NCI-H510A treated with DMSO at 0.1 percent for 48 hours (cell line): ENCODE measurements around the gene OSBPL10.

Source experiments
- DNase-seq: peaks from one replicate; lab custom pipeline; 2025; lab: John Stamatoyannopoulos, UW

Gene OSBPL10

DNA sequence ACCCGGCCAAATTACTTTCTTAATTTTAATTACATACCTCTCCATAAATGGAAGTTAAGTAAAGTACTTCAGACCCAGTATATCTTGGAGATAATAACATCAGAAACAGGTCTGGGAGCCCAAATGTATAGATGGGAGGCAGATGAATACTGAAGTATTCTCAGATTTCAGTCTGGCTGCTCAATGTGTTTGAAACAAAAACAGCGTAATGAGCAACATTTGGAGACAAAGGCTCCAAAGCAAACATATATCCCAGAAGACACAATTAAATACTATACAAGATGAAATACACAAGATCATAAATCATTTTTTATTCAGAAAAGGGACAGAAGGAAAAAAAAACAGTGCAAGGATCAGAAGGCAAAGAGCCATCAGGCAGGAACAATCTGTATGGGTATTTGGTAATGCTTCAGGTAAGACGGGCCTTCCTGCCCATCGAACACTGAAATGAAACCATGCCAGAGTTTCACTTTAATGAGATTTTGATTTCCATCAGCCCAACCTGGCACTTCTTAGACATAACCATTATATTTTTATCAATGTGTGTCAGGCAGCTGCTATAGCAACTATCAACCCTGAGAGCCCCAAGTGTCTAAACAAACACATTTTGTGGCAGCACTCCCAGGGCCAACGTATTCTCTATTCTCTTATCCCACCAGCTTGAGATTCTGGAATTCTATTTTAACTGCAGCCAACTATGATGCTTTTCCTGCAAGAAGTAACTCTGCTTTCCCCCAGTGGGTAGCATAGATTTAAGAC, 237.6 kb downstream of the OSBPL10 start:
- DNase-seq = no peak

DNA sequence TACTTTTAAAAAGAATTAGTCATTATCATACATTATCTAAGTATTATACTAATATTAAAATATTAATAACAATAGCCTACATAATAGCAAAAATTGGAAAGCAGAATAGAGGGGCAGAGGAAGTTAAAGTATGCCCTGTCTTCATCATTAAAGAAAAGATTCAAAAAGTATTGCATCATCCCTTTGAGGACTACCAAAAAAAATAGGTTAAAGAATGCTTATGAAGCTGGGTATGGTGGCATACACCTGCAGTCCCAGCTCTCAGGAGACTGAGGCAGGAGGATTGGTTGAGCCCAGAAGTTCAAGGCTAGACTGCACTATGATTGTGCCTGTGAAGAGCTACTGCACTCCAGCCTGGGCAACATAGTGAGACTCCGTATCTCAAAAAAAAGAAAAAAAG, 240.7 kb downstream of the OSBPL10 start:
- DNase-seq = no peak

DNA sequence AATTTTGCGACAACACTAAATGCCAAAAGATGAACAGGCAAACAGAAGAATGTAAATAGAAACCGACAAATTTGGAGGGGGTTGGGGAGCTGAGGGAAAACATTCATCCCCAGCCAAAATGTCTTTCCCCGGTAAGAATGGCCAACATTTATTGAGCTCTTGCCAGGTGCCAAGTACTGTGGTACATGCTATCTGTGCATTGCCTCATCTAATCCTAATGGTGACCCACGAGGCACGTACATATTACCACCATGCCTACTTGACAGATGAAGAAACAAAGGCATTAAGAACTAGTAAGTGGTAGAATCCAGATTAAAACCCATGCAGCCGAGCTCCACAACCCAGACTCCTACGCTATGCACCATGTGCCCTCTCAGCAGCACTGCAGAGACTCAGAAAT, 242.7 kb downstream of the OSBPL10 start:
- DNase-seq = no peak

DNA sequence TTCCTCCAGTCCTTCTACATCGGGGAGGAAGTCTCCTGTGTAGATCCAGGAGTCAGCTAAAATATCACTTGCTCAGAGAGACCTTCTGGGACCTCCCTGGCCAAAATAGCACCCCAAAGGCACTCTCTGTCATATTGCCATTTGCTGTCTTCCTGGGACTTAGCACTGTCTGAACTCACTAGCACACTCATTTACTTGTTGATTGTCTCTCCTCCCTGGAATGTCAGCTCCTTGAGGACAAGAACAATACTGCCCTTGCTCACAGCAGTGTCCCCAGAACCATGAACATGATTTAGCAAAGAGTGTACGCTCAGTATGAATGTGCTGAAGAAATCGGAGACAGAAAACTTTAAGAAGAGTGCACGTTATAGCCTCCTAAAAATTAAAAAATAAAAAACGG, 245.4 kb downstream of the OSBPL10 start:
- no peak for DNase-seq

DNA sequence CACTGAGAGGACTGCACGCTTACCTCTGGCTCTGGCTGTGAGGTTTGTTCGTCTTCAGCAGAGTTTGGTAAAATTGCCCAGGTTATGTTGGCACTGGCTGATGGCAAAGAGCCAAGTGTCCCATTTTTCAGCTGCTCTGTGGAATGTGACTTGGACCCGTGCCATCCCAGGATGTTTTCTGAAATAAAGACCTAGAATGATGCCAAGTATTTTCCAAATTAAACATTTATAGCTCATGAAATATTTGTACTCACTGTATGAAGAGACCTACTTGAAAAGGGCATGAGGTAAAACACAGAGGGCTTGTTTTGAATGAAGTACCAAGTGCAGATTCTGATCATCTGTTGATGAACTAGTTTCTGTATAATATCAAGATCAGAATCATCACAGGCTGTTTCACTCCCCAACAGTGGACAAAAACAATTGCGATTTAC, 247.8 kb downstream of the OSBPL10 start:
- DNase-seq = peak; percentile 0

DNA sequence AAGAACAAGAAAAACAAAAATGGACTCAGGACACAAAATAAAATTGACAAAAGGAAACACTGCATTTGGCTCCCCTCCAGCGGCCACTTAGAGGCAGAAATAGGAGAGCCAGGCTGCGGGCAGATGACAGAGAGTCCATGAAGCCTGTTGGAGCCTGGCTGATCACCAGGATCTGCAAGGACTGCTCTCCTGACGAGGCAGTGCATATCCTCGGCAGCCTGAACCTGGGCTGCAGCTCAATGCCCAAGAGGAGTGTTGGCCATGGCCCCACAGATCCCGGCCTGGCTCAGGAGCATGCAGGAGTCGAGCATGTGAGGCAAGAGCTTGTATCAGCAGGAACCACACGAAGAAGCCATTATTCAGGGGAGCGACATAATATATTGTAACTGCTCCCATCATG, 248.5 kb downstream of the OSBPL10 start:
- peak; percentile 1 for DNase-seq

DNA sequence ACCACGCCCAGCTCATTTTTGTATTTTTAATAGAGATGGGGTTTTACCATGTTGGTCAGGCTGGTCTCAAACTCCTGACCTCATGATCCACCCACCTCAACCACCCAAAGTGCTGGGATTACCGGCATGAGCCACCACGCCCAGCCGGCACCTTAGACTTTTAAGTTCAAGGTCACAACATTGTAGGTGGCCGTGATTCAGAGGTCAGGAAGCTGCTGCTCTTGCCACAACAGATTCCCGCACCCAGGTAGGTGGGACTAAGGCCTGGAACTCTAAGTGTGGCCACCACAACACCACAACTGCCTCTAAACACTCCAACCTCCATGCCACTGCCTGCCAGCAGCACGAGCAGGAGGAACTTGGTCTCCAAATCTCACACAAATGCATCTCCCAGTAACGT, 251.5 kb downstream of the OSBPL10 start:
- DNase-seq = no peak

DNA sequence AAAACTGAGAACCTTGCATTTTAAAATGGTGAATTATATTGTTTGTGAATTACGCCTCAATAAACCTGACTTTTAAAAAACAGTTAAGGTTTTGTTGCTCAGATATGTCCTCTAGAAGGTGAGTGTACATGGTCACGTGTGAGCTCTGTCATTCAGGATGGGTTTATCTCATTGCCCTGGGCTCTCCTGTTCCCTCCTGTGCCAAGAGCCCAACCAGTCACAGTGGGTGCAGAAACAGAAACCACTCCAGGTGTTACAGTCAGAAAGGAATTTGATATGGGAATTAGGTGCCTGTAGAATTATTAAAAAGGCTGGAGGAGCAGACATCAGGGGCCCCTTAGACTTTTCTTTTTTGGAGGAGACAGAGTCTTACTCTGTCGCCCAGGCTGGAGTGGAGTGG, 252.0 kb downstream of the OSBPL10 start:
- DNase-seq = no peak

DNA sequence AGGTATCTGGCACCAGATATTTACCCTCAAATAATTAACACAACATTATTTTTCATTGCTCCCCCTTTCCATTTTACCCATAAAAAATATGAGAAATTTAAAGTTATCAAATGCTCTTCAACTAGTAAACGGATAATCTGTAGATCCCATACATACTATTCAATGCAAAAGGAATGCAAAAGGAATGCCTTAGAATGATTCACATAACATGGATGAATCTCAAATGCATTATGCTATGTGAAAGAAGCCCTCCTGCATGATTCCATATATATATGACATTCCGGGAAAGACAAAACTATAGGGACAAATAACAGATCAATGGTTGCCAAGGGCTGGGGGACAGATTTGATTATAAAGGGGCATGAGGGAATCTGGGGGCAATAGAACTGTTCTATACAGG, 252.7 kb downstream of the OSBPL10 start:
- DNase-seq = no peak

DNA sequence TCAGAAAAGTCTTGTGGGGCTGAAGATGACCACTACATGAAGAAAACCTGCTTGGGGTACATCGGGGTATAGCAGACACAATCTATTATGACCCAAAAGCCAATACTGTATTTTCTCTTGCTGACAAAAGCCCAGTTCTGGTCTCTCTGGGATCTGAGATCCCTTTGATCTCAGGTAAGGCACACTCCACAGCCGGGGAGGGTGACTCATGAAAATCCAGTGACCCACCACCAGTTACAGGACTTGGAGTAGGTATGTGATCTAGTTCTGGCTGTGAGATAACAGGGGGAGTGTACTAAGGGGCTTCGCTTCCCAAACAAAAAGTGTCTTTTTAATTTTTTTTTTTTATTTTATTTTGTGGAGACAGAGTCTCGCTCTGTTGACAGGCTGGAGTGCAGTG, 255.1 kb downstream of the OSBPL10 start:
- no peak for DNase-seq

DNA sequence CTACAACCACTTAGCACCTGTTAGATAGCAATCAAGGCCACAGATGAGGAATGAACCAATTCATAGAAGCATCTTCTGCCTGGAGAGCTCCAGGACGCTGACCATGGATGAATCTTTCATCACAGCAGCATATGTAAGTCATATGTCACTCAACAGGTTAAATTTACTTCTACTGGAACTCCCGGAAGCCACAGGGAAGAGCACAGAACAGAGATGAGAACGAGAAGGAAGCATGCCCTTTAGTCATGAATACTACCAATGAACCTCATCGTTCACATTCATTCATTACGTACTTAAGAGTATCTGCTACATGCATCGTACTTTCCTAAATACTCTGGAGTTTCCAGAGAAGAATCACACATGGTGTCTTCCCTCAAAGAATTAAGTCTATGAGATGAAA, 255.5 kb downstream of the OSBPL10 start:
- DNase-seq = no peak

DNA sequence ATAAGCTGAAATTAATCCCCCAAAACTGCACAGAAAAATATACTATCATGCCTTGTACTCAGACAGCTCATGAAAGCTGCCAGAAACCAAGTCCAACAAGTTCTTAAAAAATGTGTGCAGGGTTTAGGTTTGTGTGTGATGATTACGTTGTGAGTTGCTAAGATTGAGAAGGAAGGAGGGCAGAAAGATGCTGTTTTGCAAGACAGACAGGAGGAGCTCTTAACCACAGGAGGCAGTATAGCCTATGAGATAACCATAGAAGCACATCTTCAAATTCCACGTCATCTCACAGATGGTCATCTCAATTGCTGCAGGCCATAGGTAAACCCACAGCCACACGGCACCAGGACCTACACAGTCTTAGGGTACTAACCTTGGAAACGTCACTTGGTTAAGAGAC, 256.4 kb downstream of the OSBPL10 start:
- DNase-seq = no peak

DNA sequence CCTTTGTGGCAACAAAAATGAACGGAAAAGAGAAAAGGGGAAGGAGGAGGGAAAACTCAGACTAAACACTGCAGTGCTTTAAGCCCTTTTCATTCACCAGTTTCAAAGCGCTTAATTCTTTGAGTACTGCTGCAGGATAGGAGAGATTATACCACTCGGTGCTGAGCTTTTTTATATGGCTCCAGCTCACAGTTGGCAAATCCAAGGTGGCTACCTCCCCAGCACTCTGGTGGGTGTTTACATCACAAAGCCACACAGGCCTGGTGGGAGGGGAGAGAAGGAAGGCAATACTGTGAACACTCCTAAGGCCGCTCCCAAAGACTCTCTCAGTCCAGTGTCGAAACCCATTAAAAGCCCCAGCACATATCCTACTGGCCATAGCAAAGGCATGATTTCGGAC, 256.9 kb downstream of the OSBPL10 start:
- DNase-seq = no peak

DNA sequence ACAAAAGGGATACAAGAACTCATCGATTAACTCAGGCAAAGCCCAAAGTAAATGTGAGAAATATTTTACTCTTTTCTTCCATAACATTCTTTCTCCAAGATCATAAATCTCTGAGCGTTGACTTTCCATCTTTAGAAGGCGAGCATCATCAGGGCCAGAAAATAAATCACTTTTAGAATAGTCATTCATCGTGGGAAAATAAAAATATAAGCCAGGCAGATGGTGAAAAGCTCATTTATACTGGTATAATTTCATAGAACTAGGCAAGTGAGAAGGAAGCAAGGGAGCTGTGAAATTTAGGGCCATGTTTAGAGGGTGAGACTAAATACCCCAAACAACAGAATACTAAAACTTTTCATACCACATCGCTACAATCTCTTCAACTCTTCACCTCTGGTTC, 257.4 kb downstream of the OSBPL10 start:
- DNase-seq = no peak

DNA sequence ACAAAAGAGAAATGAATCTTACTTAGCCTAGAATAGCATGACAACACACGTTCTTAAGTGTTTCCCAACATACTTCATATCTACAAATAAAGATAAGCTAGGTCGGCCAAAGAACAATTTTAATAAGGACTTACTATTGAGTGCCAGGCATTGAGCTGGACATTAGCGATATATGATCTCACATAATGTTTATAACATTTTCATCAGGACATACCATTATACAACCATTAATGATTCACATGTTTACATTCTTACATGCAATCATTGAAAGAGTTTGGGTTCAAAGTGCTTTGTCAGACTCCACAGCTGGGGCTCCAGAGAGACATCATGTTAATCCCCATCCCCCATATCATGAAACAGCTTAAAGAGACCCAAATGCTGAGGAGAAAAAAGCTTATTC, 259.4 kb downstream of the OSBPL10 start:
- no peak for DNase-seq

DNA sequence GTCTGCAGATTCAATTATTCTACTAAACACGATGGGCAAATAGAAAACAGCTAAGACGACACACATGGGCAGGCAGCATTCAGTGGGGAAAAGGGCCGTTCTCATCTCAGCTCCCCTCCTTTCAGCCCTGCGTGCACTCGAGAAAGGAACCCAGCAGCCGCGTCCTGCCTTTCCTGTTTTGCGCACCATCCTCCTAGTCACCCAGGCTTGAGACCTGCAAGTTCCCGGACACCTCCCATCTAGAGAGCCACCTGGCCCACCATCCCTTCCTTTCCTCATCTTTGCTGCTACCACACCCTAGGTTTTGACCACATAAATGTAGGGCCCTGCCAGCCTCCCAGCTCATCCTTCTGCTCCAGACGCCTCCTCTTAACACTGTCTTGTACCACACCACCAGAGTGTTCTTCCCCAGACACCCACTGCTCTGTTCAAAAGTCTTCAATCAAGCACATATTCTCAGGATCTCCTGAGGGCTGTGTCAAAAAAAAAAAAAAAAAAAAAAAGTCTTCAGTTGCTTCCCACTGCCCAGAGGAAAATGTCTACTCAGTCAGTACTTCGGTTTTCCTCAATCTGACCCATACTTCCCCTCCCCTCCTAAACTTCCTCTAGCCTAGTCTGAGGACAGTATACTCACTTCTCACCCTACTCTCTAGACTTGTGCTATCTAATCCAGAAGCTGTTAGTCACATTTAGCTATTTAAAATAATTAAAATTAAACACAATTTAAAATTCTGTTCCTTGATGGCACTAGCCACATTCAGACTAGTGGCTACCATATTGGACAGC, 266.4 kb downstream of the OSBPL10 start:
- no peak for DNase-seq

DNA sequence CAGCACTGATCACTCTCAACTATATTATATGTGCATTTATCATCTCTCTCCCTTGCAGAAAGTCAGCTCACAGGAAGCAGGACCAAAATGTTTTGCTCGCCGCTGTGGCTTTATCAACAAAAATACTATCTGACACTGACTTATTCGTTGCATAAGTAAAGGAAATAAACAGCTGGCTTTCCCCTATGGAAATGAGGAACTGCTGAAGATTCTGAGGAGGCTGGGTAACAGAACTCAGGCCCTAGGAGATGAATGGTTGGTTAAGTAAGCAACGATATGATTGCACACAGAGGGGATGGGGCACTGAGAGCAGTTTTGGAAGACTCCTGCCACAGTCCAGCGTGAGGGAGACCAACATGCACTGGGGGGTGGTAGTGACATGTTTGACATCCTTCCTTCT, 267.2 kb downstream of the OSBPL10 start:
- no peak for DNase-seq

DNA sequence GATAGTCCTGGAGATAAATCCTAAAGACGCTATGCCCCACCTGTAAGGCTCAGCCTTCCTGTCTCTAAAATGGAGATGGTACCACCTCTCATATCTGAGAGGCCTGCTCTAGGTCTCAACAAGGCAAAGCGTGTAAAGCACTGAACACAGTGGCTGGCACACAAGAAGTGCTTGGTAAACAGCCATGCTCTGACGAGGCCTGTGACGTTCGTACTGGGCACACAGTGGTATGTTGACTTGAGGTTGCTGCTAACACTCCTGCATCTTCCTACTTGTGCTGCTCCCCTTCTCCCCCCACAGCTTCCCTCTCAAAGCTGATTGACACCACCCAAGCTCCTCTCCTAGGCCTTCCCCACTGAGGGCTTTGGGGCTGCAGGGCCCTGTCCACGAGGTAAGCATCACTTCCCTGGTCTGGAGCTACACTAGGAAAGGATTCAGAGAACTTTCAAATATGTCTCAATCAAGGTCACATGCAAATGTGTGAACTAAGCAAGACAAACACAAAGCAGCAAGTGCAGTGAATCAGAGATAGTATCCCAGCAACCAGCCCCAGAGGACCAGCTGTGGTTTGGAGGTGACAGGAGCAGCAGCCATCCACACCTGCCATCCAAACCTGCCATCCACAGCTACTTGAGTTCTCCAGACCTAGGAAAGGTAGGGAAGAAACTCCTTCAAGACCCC, 270.8 kb downstream of the OSBPL10 start:
- DNase-seq = peak; percentile 61

DNA sequence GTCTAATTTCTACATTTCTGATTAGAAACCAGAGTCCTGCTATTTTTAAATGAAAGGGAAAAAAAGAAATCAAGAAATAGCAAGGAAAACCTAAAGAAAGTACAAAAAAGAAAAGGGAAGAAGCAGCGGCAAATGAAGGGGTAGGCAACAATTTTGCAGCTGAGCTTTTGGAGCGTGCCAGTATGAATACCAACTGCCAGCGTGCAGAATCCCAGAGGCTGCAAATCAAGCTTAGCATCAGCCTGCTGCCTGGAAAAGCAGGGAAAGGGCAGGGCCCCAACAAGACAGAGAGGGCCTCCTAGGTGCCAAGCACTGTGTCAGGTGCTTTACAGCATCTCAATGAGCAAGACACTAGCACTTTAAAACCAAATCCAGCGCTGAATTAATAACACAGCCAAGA, 271.5 kb downstream of the OSBPL10 start:
- no peak for DNase-seq

DNA sequence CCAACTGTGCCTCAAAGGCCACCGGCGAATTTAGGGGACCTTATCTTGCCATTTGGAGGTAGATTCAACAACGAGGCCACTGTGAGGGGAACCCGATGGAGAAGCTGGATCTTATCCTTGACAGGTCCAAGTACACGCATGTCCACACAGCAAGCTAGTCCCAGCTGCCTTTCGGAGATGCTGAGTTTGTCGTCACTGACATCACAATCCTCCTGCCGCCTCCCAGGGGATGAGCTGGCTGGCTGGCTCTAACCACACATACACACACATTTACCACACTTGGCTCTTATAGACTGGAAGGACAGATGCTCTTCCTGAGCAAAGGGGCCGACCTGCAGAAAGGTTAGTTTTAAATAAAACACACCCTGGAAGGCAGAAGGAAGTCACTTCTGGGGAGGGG, 272.1 kb downstream of the OSBPL10 start:
- DNase-seq = no peak

DNA sequence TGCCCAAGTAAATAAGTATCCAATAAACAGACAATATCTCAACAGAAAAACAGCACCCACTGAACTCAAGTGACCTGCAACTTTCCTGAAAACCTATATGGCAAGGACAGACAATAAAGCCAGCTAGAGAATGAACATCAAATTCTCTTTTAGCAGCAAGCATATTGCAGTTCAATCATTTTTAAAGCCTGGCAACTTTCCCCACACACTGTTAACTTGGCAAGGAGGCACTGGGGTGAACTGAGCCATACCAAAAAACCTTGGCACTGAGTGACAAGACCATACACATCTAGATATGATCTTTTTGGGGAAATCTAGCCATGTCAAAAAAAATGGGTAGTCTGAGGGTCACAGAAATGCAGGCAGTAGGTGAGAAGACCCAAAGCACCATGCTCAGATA, 273.8 kb downstream of the OSBPL10 start:
- DNase-seq = no peak

DNA sequence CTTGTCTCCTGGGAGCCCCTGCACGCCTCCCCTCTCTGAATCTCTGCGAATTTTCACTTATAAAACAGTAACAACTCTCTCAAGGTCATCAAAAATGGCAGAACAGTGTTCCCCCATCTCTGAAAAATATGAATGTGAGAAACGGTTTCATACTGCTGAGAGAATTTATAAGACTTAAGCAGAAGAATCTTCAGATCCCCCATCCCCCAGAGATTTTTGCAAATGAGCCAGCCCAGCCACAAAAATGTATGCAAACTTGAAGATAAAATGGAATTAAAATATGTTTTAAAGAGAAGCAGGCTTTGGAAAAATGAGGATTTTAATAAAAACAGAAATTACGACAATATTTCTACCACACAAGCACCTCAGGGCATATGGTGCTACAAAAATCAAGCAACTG, 275.3 kb downstream of the OSBPL10 start:
- no peak for DNase-seq

DNA sequence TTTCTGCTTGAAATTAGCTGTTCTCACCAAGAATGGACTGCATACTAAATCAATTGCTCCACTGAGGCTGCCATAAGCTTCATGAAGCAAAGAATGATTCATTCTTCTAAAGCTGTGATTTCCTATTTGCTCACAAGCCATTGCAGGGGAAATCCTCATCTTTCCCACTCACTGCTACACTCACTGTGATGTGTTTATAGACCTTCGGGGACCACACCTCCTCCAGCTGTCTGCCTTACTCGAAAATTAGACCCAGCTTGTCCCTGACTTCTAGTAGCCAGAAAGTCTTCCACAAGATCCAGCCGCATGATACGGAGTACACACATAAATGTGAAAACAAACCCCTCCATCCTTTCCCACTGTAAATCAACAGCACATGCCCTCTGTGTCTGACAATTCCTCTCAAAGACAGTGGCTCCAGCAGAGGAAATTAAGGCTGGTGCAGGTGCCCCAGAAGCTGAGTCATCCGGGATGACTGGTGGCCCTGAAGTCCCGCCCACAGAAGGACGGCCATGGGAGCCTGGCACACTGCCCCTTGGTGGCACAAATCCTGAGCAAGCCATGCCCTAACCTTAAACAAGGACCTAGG, 276.4 kb downstream of the OSBPL10 start:
- peak; percentile 12 for DNase-seq
